H1 (cell line): ENCODE measurements around the gene MAP4K1. TPM values are rescaled to one million over a fixed set of nuclear protein-coding genes. Genes with fewer than 3 reads are reported as not detected.

Source experiments
- CTCF ChIA-PET: fragments of 300-600 bp; sonication (Branson Sonifier 250); formaldehyde crosslinking; loops from one replicate; lab custom pipeline; 2021; ENCODE audit not compliant: partially characterized antibody; lab: Charles Lee
- POLR2A ChIA-PET: fragments of 300-600 bp; sonication (Branson Sonifier 250); formaldehyde crosslinking; loops from one replicate; lab custom pipeline; 2021; ENCODE audit warnings: inconsistent platforms; ENCODE audit not compliant: partially characterized antibody; lab: Charles Lee
- DNase-seq, 2 experiments: peaks; one replicate each; pipeline versions ENCODE4 v3.0.0 to v3.0.0-alpha.2; 2010 to 2022; ENCODE audit warnings: low spot score in 2 of 2, low read depth in 1 of 2, mixed read lengths in 1 of 2
- FAIRE-seq: peaks from 2 replicates; lab custom pipeline; 2011; peaks lifted over from hg19 to GRCh38; lab: Jason Lieb, UNC
- H2AFZ ChIP-seq: 2 replicates; pipeline ENCODE4 v1.8.1; 2012; ENCODE audit warnings: low read length, inconsistent platforms
- H2AK5ac ChIP-seq: 2 replicates; pipeline ENCODE4 v1.6.1; 2013; ENCODE audit warnings: low read depth, low read length
- H2BK120ac ChIP-seq: replicated peaks from 2 replicates; pipeline ENCODE3; 2013; ENCODE audit warnings: low read depth, low read length, inconsistent platforms
- H2BK12ac ChIP-seq: 2 replicates; pipeline ENCODE4 v1.6.1; 2013; ENCODE audit warnings: low read depth, low read length
- H2BK15ac ChIP-seq: 2 replicates; pipeline ENCODE4 v1.6.1; 2013; ENCODE audit warnings: low read length
- H2BK20ac ChIP-seq: 2 replicates; pipeline ENCODE4 v1.6.1; 2013; ENCODE audit warnings: low read length
- H2BK5ac ChIP-seq: 2 replicates; pipeline ENCODE4 v1.6.1; 2013; ENCODE audit warnings: low read depth, low read length
- H3K14ac ChIP-seq: 2 replicates; pipeline ENCODE4 v1.6.1; 2013; ENCODE audit warnings: inconsistent platforms; ENCODE audit not compliant: insufficient read length
- H3K18ac ChIP-seq: 2 replicates; pipeline ENCODE4 v1.6.1; 2013; ENCODE audit warnings: low read length; ENCODE audit errors: extremely low read depth
- H3K23ac ChIP-seq: 2 replicates; pipeline ENCODE4 v1.6.1; 2013; ENCODE audit warnings: inconsistent platforms; ENCODE audit not compliant: insufficient read length
- H3K23me2 ChIP-seq: 2 replicates; pipeline ENCODE4 v1.6.1; 2013; ENCODE audit warnings: low read depth, low read length
- H3K27ac ChIP-seq: 2 replicates; pipeline ENCODE4 v1.6.1; 2011; ENCODE audit warnings: low read depth, low read length, inconsistent platforms
- H3K27me3 ChIP-seq, 4 experiments: replicated peaks in 1 of 4; 1 replicate in 1 of 4; 2 replicates in 3 of 4; pipeline versions ENCODE4 v1.6.1 to v1.8.1; 2011 to 2013; ENCODE audit warnings: low read length in 3 of 4, mild to moderate bottlenecking in 3 of 4, inconsistent platforms in 2 of 4, mixed read lengths in 2 of 4, moderate library complexity in 1 of 4; ENCODE audit not compliant: control insufficient read depth in 3 of 4, insufficient read depth in 3 of 4; ENCODE audit errors: extremely low read depth in 1 of 4
- H3K36me3 ChIP-seq, 4 experiments: 2 replicates each; pipeline versions ENCODE4 v1.6.1 to v1.8.1; 2011 to 2013; ENCODE audit warnings: mild to moderate bottlenecking in 4 of 4, low read length in 3 of 4, moderate library complexity in 2 of 4, control low read depth in 1 of 4, inconsistent platforms in 1 of 4; ENCODE audit not compliant: insufficient read depth in 4 of 4, control insufficient read depth in 2 of 4
- H3K4ac ChIP-seq: replicated peaks from 2 replicates; pipeline ENCODE3; 2013; ENCODE audit warnings: low read length, low read depth, mixed read lengths, inconsistent platforms; ENCODE audit not compliant: insufficient read length
- H3K4me1 ChIP-seq, 4 experiments: replicated peaks in 1 of 4; 1 replicate in 1 of 4; 2 replicates in 3 of 4; pipeline versions ENCODE4 v1.6.1 to v1.8.1; 2011 to 2013; ENCODE audit warnings: low read length in 3 of 4, inconsistent platforms in 2 of 4, mixed read lengths in 1 of 4; ENCODE audit not compliant: insufficient read depth in 4 of 4, control insufficient read depth in 3 of 4
- H3K4me2 ChIP-seq, 2 experiments: 2 replicates each; pipeline versions ENCODE4 v1.6.1 to v1.8.1; 2011 to 2013; ENCODE audit warnings: low read depth in 2 of 2, low read length in 2 of 2, control low read depth in 1 of 2, inconsistent platforms in 1 of 2, mild to moderate bottlenecking in 1 of 2; ENCODE audit not compliant: insufficient read depth in 1 of 2
- H3K4me3 ChIP-seq, 4 experiments: fragments of 200-600, 300-600 bp in 1 of 4; sonication (generic), shearing (Covaris generic), sonication (Bioruptor Twin) in 1 of 4; 2 replicates each; pipeline versions ENCODE4 v1.5.1 to v1.8.1; 2011 to 2016; ENCODE audit warnings: low read length in 4 of 4, low read depth in 3 of 4, control low read depth in 2 of 4, inconsistent platforms in 2 of 4, mild to moderate bottlenecking in 2 of 4, mixed read lengths in 1 of 4, moderate library complexity in 1 of 4; ENCODE audit not compliant: insufficient read depth in 2 of 4; ENCODE audit errors: extremely low read depth in 1 of 4
- H3K56ac ChIP-seq: replicated peaks from 2 replicates; pipeline ENCODE3; 2013; ENCODE audit warnings: low read depth, mild to moderate bottlenecking, mixed read lengths, low read length, inconsistent platforms; ENCODE audit not compliant: insufficient read length
- H3K79me1 ChIP-seq: 2 replicates; pipeline ENCODE4 v1.6.1; 2013; ENCODE audit warnings: low read depth, low read length, control low read depth
- H3K79me2 ChIP-seq, 2 experiments: 2 replicates each; pipeline versions ENCODE4 v1.6.1 to v1.8.1; 2012 to 2013; ENCODE audit warnings: low read length in 2 of 2, mild to moderate bottlenecking in 2 of 2, inconsistent platforms in 1 of 2; ENCODE audit not compliant: insufficient read depth in 2 of 2, control insufficient read depth in 1 of 2
- H3K9ac ChIP-seq, 4 experiments: replicated peaks in 1 of 4; 1 replicate in 1 of 4; 2 replicates in 3 of 4; pipeline versions ENCODE4 v1.6.1 to v1.8.1; 2011 to 2013; ENCODE audit warnings: low read depth in 3 of 4, low read length in 3 of 4, control low read depth in 2 of 4, mild to moderate bottlenecking in 2 of 4, moderate library complexity in 2 of 4, inconsistent platforms in 1 of 4; ENCODE audit errors: extremely low read depth in 1 of 4
- H3K9me3 ChIP-seq, 2 experiments: 2 replicates each; pipeline versions ENCODE4 v1.6.1 to v1.8.1; 2012 to 2013; ENCODE audit warnings: mild to moderate bottlenecking in 2 of 2, moderate library complexity in 2 of 2, control low read depth in 1 of 2, inconsistent platforms in 1 of 2, low read depth in 1 of 2, low read length in 1 of 2, mixed read lengths in 1 of 2; ENCODE audit not compliant: insufficient read depth in 2 of 2
- H4K20me1 ChIP-seq, 2 experiments: replicated peaks in 1 of 2; 2 replicates each; pipeline versions ENCODE3 to v1.8.1; 2011 to 2013; ENCODE audit warnings: inconsistent platforms in 2 of 2, low read length in 2 of 2, mild to moderate bottlenecking in 1 of 2; ENCODE audit not compliant: insufficient read depth in 2 of 2, control insufficient read depth in 1 of 2
- H4K5ac ChIP-seq: 2 replicates; pipeline ENCODE4 v1.6.1; 2013; ENCODE audit warnings: low read length, low read depth, mixed read lengths, inconsistent platforms; ENCODE audit not compliant: insufficient read length
- H4K8ac ChIP-seq: 2 replicates; pipeline ENCODE4 v1.8.0; 2013; ENCODE audit warnings: mild to moderate bottlenecking, moderate library complexity, low read length, inconsistent platforms; ENCODE audit not compliant: insufficient read depth; ENCODE audit errors: extremely low read depth
- H4K91ac ChIP-seq: replicated peaks from 2 replicates; pipeline ENCODE3; 2013; ENCODE audit warnings: low read length, mixed read lengths, inconsistent platforms; ENCODE audit not compliant: insufficient read length
- EP300 ChIP-seq, 2 experiments: IDR thresholded peaks; 1 replicate in 1 of 2; 2 replicates in 1 of 2; pipeline ENCODE4 v1.6.1; 2011 to 2012; ENCODE audit warnings: low read depth in 2 of 2, low read length in 2 of 2, mild to moderate bottlenecking in 2 of 2, borderline replicate concordance in 1 of 2, inconsistent platforms in 1 of 2, moderate library complexity in 1 of 2
- EZH2 ChIP-seq: fragments of 200-600 bp; sonication (generic); IDR thresholded peaks from 2 replicates; pipeline ENCODE4 v1.7.1; 2012; ENCODE audit warnings: low read depth, mild to moderate bottlenecking, moderate library complexity, low read length, inconsistent platforms; ENCODE audit not compliant: severe bottlenecking
- POLR2AphosphoS5 ChIP-seq: IDR thresholded peaks from 2 replicates; pipeline ENCODE4 v1.6.1; 2011; ENCODE audit warnings: low read depth, low read length
- RXRA ChIP-seq: IDR thresholded peaks from 2 replicates; pipeline ENCODE4 v1.6.1; 2011; ENCODE audit warnings: low read depth, mild to moderate bottlenecking, low read length, moderate library complexity; ENCODE audit not compliant: insufficient read depth
- TBP ChIP-seq: IDR thresholded peaks from 2 replicates; pipeline ENCODE4 v1.6.1; 2011; ENCODE audit warnings: low read depth, low read length, improper control_type of control experiment
- TEAD4 ChIP-seq: IDR thresholded peaks from 2 replicates; pipeline ENCODE4 v1.6.1; 2012; ENCODE audit warnings: low read depth, low read length, inconsistent platforms, mixed read lengths
- YY1 ChIP-seq: IDR thresholded peaks from 2 replicates; pipeline ENCODE4 v1.6.1; 2011; ENCODE audit warnings: low read depth, mild to moderate bottlenecking, low read length
- WGBS, 2 experiments: shearing (Covaris generic) in 1 of 2; methylation state at CpG; one replicate each; pipeline versions ENCODE4 v1.1.6 to v1.1.7; 2013 to 2015; ENCODE audit warnings: low lambda C conversion rate in 2 of 2, mixed read lengths in 2 of 2, inconsistent platforms in 1 of 2, low coverage in 1 of 2, missing lambda C conversion rate in 1 of 2; ENCODE audit not compliant: insufficient replicate concordance in 2 of 2, insufficient coverage in 1 of 2, insufficient read length in 1 of 2; ENCODE audit errors: extremely low coverage in 1 of 2, missing lambda C conversion rate in 1 of 2; 5-methylcytosine and 5-hydroxymethylcytosine counted together
- polyA plus RNA-seq, 7 experiments: library from polyadenylated mRNA; depleted of rRNA in 3 of 7; stranded (reverse) in 5 of 7; unstranded in 2 of 7; fragments of >200 nt in 5 of 7; fragments of 200-250 nt in 2 of 7; gene quantifications; 1 replicate in 5 of 7; 2 replicates in 1 of 7; 4 replicates in 1 of 7; pipeline versions ENCODE4 v1.2.1 to v1.2.3, GENCODE V29; 2011 to 2013; ENCODE audit warnings: missing spikeins in 2 of 7, mixed read lengths in 2 of 7
- total RNA-seq: library from RNA; stranded (reverse); fragmentation: NEBNext Ultra II Directional; extraction: Animal tissue kit (Norgen Biotek cat#: 25700); gene quantifications from 2 replicates; pipeline ENCODE4 v1.2.1, GENCODE V29; 2021
- TF ChIP-seq, protein P1 (sequence below): IDR thresholded peaks from 2 replicates; pipeline ENCODE4 v1.6.1; 2012; ENCODE audit warnings: inconsistent platforms
- TF ChIP-seq, protein P2 (sequence below): IDR thresholded peaks from 2 replicates; pipeline ENCODE4 v1.6.1; 2011; ENCODE audit warnings: low read depth, mild to moderate bottlenecking, low read length; ENCODE audit not compliant: insufficient read depth

Gene MAP4K1
- total and polyA plus RNA-seq, 2 of the 8 experiments (the other 6 are each of a cell fraction or from before 2014, with no cell fraction given), result 9.0 to 10.4 TPM

DNA sequence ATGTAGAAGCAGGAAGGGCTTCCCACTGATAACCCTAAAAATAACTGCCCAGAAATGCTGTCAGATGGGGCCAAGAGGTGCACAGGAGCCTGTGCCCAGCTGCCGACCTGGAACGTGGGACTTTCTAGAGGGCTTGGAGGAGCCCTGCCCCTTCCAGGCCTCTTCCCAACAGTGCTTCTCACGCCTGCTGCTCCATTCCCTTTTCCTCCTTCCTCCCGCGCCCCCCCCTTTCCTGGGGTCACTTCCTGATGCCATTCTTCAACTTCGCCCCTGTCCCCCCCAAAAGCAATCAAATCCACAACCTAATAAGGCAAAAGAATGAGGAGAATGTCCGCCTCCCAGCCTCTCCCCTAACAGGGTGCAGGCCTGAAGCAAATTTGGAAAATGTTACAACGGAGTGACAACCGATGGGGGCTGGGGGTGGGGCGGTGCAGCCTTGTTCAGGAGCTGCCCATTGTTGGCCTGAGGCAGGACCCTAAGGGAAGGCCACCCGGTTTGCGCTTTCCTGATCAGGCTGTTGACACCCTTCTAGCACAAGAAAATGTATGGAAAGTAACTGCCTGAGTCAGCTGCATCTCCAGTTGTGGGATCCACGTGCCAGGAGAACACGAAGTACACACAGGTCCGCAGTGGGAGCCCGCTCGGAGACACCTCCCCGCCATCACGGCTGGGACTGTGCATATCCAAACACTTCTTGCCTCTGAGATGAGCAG lies 48.4 kb upstream of the MAP4K1 start:
- peak; percentile 79 to 92 for DNase-seq
- peaks cover 4 to 38% of the 10 kb centered on the region in 2 experiments for H4K20me1 ChIP-seq
- TF ChIP-seq EZH2 (no peak), YY1 (peak; percentile 44; the same call in 1 of the 2 replicates), RXRA (no peak), TEAD4 (peak; percentile 90), POLR2AphosphoS5 (peak; percentile 64), EP300 (IDR thresholded peaks at IDR 0.05; ENCODE audit: borderline replicate concordance in 1 of 2, low read depth in 2 of 2, low read length in 2 of 2) (peak in 1 of 2 experiments; percentile 91; a peak in 1 of 3 replicates), TBP (peak; percentile 51)
- TF ChIP-seq, protein P1, sequence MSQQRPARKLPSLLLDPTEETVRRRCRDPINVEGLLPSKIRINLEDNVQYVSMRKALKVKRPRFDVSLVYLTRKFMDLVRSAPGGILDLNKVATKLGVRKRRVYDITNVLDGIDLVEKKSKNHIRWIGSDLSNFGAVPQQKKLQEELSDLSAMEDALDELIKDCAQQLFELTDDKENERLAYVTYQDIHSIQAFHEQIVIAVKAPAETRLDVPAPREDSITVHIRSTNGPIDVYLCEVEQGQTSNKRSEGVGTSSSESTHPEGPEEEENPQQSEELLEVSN, result peak; percentile 79
- TF ChIP-seq, protein P2, sequence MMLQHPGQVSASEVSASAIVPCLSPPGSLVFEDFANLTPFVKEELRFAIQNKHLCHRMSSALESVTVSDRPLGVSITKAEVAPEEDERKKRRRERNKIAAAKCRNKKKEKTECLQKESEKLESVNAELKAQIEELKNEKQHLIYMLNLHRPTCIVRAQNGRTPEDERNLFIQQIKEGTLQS, result no peak

More for the DNA sequence above, 48.4 kb upstream of the MAP4K1 start:
- H3K18ac ChIP-seq, result peak overlapping the region; percentile 83; the same call in 1 of the 2 replicates
- peak overlapping the region; percentile 84 for H3K27ac ChIP-seq
- peak overlapping the region; percentile 98 for H2BK12ac ChIP-seq
- H3K4ac ChIP-seq, result peak overlapping the region; percentile 97
- peak overlapping the region; percentile 96; the same call in 1 of the 2 replicates for H2AK5ac ChIP-seq
- peak; percentile 7 for FAIRE-seq
- peak overlapping the region; percentile 95 for H4K91ac ChIP-seq
- peaks cover 0 to 5% (median 0%) of the 10 kb centered on the region in 4 experiments; a peak in 1 of 8 replicates for H3K36me3 ChIP-seq
- peak overlapping the region; percentile 93; the same call in 1 of the 2 replicates for H4K8ac ChIP-seq
- peak overlapping the region in 3 of 4 experiments; percentile 69 to 75 (median 73); a peak in 5 of 7 replicates for H3K9ac ChIP-seq
- H2BK20ac ChIP-seq, result 0 out of 2 replicates have a peak overlapping the region, but pooled peaks have one; percentile 66
- H2BK5ac ChIP-seq, result peak overlapping the region; percentile 96
- H3K4me1 ChIP-seq, result peaks cover 42 to 62% (median 48%) of the 10 kb centered on the region in 4 experiments
- CTCF ChIA-PET, result interaction anchor here (0.9 to 1.4 kb wide), 5 partner anchors 13 to 32 kb away, joined by 3 to 4 read pairs (median 4); no protein-coding TSS in a partner anchor
- H3K79me1 ChIP-seq, result peaks cover 36% of the 10 kb centered on the region
- H3K4me3 ChIP-seq, result peak overlapping the region in 3 of 4 experiments; percentile 1 to 31 (median 19); a peak in 5 of 8 replicates
- no peaks in the 10 kb centered on the region for H3K27me3 ChIP-seq
- H3K14ac ChIP-seq, result no peak overlapping the region
- H3K4me2 ChIP-seq, result peak overlapping the region; percentile 59 to 61
- H2AFZ ChIP-seq, result no peak overlapping the region
- H3K79me2 ChIP-seq, result peaks cover 11 to 91% of the 10 kb centered on the region in 2 experiments
- peak overlapping the region; percentile 63 for H4K5ac ChIP-seq
- no peaks in the 10 kb centered on the region for H3K9me3 ChIP-seq
- POLR2A ChIA-PET, result interaction anchor here (0.9 to 21.5 kb wide), 12 partner anchors 9 to 203 kb away, joined by 3 to 495 read pairs (median 4); partner anchors contain the start of genes ACTN4 and MAP4K1
- H3K23ac ChIP-seq, result no peak overlapping the region
- no peaks in the 10 kb centered on the region; the same call in 1 of the 2 replicates for H3K23me2 ChIP-seq
- 25% methylated on average over 15 of the region's 19 CpGs; no CpG with 5 or more reads in 1 of the 2 experiments for WGBS, 2 experiments
- 0 out of 2 replicates have a peak overlapping the region, but pooled peaks have one; percentile 2 for H2BK15ac ChIP-seq
- H3K56ac ChIP-seq, result no peak overlapping the region
- H2BK120ac ChIP-seq, result peak overlapping the region; percentile 91
